ENCODE data around the gene PODN.

DNA sequence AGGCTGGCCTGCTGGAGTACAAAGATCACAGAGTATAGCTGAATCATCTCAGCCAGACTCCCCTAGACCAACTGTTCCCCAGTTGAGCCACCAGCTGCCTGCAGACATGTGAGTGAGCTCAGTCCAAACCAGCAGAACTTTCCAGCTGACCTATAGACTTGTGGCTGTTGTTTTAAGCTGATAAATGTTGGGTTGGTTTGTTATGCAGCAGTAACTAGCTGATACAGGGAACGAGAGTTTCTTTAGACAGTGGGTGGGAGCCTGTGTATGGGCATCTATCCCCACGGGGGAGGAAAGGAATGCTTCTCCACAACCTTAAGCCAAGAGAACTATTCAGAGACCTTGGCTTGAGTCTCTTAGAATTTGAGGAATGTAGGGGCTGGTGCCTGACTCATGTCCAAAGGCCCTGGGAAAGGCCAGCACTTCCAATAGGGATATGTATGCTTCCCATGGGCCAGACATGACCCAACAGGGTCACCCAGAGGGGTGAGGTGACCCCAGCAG lies 50.3 kb downstream of the PODN start:
- TF ChIP-seq, protein P1, sequence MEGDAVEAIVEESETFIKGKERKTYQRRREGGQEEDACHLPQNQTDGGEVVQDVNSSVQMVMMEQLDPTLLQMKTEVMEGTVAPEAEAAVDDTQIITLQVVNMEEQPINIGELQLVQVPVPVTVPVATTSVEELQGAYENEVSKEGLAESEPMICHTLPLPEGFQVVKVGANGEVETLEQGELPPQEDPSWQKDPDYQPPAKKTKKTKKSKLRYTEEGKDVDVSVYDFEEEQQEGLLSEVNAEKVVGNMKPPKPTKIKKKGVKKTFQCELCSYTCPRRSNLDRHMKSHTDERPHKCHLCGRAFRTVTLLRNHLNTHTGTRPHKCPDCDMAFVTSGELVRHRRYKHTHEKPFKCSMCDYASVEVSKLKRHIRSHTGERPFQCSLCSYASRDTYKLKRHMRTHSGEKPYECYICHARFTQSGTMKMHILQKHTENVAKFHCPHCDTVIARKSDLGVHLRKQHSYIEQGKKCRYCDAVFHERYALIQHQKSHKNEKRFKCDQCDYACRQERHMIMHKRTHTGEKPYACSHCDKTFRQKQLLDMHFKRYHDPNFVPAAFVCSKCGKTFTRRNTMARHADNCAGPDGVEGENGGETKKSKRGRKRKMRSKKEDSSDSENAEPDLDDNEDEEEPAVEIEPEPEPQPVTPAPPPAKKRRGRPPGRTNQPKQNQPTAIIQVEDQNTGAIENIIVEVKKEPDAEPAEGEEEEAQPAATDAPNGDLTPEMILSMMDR (IDR thresholded peaks at IDR 0.05; ENCODE audit: low read depth, low read length), result no peak
- no peak for TF ChIP-seq EZH2phosphoT487 (IDR thresholded peaks at IDR 0.05; ENCODE audit: low read depth)
